GM10847 (cell line): ENCODE data around the gene CMSS1.

ENCODE experiments used
- POLR2A ChIP-seq: IDR thresholded peaks from 2 replicates; pipeline ENCODE4 v1.6.1; 2011; ENCODE audit not compliant: insufficient read length; ENCODE audit errors: extremely low read depth

CMSS1 gene

DNA sequence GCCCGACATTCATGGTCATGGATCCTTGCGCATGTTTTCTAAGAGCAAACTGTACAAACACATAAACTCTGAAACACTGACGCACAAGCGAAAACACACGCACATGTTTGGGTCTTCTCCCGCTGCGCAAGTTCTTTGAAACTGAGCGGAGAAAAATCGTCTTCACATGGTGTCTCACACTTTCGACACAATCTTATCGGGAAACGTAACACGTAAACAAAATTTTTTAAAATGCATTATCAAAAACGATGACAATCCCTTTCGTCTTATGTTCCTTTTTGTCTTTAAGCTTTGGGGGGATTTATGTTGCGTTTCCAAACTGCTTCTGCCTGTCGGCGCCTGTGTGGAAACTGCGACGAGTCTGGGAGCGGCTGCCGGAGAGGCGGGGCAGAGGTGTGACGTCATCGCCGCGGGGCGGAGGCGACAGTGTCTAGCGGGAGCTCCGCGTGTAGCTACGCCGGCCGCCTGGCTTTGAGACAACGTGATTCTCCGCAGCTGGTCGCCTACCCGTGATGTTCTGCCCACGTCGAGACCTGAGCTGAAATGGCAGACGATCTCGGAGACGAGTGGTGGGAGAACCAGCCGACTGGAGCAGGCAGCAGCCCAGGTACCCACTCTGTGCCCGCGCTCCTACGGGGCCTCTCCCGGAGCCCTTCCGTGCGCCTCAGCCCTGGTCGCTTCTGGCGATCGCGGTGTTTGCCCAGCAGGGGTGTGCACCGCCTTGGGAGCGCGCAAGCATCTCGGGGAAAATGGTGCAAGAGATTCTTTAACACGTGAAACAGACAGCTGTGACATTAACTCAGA is at the start of gene CMSS1:
CMSS1 (plus strand) TSS at position 426 of the 804 bp plus-strand sequence.
- TF ChIP-seq POLR2A: peak; percentile 53

DNA sequence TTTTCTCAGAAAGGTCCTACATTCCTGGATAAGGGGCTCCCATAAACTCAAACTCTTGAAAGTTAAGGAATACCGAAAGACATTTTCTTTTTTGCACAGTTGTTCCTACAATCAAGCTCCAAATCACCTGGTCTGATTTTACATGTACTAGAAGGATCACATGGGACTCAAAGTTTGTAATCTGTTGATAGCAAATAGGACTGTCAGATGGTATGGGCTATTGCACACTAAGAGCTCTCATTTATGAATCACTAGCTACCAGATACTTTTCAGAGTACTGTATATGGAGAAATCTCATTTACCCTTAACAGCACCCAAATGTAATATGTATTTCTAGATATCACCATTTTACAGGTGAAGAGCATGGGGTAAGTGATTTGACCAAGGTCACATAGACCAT is 49.5 kb upstream of the CMSS1 start:
- no peak for TF ChIP-seq POLR2A

DNA sequence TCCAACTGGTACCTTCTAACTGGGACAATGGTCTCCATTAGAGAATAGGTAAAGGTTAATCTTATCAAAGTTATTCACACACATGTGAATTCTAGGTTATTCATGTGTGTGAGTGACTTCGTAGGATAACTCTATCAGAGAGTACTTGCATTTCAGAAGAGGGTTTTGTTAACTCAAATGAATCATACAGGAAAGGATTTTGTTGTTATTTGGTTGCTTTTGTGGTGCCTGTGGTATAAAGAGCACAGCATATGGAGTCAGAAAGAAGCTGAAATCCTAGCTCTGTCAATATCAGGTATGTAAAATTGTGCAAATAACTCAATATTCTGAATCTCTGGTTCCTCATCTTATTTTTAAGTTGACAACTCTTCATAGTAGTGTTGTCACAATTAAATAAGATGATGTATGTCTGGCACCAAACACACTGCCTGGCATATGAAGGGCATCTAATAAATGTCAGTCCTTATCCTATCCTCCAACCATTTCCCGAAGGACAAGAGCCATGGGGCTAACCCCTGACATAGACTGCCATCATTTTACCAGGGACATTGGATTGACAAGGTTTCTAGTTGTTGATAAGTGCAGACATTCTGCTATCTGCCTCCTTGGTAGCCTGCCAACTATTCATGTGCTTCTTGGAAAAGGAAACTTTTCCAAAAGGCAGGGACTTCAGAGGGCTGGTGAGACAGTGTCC is 48.7 kb upstream of the CMSS1 start:
- TF ChIP-seq POLR2A: no peak

GRCh38 chr3:99772171-99772570 is 45.5 kb upstream of the CMSS1 start:
- TF ChIP-seq POLR2A: no peak

DNA sequence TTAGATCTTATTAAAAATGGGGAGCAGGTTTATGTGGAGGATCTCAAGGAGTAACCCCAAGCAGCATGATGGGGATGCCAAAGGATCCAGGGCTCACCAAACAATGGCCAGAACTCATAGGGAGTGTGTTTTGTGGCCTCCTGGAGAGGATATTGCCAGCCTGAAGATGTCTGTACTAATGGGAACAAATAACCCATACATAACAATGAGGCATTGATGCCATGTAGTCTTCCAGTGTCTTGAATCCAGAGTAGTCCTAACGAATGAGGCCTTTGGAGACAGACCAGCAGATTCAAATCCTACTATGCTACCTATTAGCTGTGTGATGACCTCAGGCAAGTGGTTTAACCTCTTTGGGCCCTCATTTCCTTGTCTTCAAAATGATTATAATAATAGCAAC is 45.0 kb upstream of the CMSS1 start:
- no peak for TF ChIP-seq POLR2A

- TF ChIP-seq POLR2A: no peak
Measured at GRCh38 chr3:99774467-99774866, 43.2 kb upstream of the CMSS1 start.

GRCh38 chr3:99776516-99777209 is 41.0 kb upstream of the CMSS1 start:
- TF ChIP-seq POLR2A: no peak

DNA sequence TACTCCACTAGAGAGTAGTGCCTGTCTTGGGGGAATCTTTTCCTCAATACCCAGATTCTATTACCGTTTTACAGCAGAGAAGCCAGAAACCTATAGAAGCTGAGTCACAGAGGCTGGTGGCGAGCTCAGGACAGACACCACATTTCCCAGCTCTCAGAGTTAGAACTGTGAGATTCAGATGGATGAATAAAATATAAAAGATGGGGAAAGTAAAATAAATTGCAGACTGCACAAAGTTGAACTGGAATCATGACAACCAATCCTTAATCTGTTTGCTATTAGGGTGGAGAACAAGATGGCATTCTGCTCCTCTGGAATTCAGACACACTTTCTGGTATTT is 40.5 kb upstream of the CMSS1 start:
- no peak for TF ChIP-seq POLR2A

- TF ChIP-seq POLR2A: no peak
Measured at GRCh38 chr3:99777708-99778107, 40.0 kb upstream of the CMSS1 start.

DNA sequence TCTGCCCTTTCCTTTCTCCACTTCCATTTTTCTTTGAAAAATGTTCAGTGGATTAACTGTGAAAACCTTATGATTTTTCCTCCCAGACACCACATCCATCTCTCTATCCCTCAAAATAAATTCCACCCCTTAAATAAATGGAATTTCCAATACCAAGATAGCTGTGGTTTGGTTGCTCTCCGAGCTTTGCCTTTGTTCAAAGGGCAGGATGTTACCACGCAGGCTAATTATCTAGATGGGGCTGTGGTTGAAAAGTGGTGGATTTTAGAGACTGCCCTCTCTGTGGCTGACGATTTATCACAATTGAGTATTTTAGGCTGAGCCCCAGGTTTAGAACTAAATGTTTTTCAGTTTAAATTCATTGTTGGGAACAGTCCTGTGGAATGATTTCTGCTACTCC is 36.9 kb upstream of the CMSS1 start:
- TF ChIP-seq POLR2A: no peak

DNA sequence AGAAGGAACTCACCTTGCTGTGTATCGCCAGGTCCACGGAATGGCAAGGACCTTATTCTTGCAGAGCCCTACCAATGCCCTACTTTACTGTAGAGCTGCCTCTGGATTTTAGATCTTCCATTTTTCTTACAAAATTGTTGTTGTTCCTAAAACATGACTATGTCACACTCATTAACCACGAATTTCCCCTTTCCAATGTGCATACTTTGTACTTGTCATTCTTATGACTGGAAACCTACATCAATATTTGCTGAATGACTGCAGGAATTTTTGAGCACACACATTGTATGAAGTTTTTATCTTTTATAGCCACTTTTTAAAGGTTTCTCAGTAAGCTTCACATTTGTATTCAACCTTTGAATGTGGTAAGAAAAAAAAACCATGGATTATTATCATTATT is 35.9 kb upstream of the CMSS1 start:
- TF ChIP-seq POLR2A: no peak

DNA sequence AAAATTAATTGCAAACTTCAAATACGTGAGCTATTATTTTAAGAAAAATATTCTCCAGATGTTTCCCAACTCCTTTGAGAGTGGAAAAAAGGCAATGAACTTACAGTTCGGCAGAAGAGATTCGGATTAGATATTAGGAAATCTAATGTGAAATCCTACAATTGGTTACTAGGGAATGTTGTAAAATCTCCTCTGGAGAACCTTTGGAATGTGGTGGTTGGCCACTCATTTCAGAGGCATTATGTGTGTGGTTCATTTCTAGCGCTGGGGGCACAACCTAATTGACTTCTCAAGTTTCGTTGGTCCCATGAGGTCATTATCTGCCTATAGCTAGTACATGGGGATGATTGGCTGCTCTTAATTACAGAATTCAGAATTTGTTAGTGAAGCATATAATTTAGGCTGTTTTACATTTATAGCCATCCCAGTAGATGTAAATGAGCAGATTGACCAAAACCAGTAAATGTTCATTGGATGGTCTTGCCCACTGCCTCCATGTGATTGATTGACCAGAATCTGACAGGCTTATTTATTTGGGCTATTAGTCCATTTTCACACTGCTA is 34.6 kb upstream of the CMSS1 start:
- no peak for TF ChIP-seq POLR2A

DNA sequence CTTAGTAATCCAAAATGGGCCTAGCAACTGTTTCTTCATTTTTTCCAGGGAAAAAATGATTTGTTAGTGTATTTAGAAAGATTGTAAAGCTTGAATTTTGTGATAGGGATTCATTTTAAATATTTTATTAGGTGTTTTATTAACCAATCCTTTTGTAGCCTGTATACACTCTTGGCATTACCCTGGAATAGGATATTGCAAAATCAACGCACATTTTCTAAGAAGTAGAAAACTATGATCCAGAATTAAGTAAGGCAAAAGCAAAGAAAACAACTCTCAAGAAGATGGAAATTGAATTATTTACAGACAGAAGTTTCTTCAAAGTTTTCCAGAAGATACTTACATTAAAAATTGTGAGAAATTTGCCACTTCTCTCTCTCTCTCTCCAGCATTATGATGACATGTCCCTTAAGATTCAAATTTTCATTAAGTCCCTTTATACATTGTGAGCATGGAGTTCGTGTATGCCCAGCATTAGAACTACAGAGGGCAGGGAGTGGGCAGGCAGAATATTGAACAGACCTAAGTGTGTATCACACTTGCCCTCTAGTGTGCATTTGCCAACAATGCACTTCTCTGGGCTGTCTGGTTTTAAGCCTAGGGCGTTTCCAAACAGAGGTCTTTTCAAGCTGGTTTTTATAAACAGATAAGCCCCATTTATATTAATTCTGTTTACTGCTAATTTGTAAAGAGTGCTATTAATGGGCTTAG is 28.5 kb upstream of the CMSS1 start:
- TF ChIP-seq POLR2A: no peak

DNA sequence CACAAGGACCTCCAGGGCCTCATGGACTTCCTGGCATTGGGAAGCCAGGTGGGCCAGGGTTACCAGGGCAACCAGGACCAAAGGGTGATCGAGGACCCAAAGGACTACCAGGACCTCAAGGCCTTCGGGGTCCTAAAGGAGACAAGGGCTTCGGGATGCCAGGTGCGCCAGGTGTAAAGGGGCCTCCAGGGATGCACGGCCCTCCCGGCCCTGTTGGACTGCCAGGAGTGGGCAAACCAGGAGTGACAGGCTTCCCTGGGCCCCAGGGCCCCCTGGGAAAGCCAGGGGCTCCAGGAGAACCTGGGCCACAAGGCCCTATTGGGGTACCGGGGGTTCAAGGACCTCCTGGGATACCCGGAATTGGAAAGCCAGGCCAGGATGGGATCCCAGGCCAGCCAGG is 23.2 kb upstream of the CMSS1 start:
- no peak for TF ChIP-seq POLR2A

GRCh38 chr3:99795573-99795972 is 22.1 kb upstream of the CMSS1 start:
- no peak for TF ChIP-seq POLR2A
